ENCODE data around the gene GNAI2. TPM values are rescaled to one million over a fixed set of nuclear protein-coding genes. Genes with fewer than 3 reads are reported as not detected.

The GNAI2 gene
- total RNA-seq, 5 donors from 2014 or later (not counting 1 experiment from before 2014, with no cell fraction given) = 257 to 313 (median 287) TPM

DNA sequence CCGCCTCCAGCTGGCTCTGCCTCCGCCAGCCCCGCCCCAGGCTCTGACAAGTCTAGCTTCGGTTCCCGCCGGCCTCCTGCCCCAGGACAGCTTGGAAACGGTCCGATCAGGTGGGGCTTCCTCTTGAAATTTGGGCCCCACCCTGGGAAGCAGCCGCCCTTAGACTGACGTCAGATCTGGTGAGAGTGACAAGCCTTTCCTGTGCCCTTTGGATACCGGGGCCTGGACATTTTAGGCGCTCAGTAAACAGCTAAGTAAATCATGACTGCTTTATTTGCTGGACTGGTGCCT, 63.6 kb downstream of the GNAI2 start:
- Histone ChIP-seq H3K36me3 (ENCODE audit: control insufficient read depth in 2 of 2, extremely low read depth in 1 of 2, insufficient read depth in 1 of 2, low read length in 1 of 2) (peaks cover 4 to 5% of the 10 kb centered on the region in 2 donors), H3K27ac (ENCODE audit: low read length) (peak overlapping the region; percentile 95), H3K27me3 (replicated peaks in 1 of 2; ENCODE audit: control insufficient read depth in 2 of 2, extremely low read depth in 1 of 2, insufficient read depth in 2 of 2, low read length in 1 of 2) (no peaks in the 10 kb centered on the region), H3K4me1 (ENCODE audit: control insufficient read depth in 1 of 2, extremely low read depth in 1 of 2, insufficient read depth in 2 of 2, low read length in 2 of 2) (peaks cover 9 to 38% of the 10 kb centered on the region in 2 experiments), H3K4me3 (ENCODE audit: control insufficient read depth in 1 of 2, extremely low read depth in 1 of 2, low read length in 1 of 2) (peak overlapping the region; percentile 74 to 92), H3K9me3 (no peaks in the 10 kb centered on the region)
- POLR2A ChIA-PET = interaction anchor here in 1 of 2 donors (0.6 to 1.9 kb wide), 5 partner anchors 22 to 486 kb away, joined by 3 to 13 read pairs (median 4); partner anchors contain the start of genes GNAI2 and UBA7
- peaks cover 25 to 33% (median 33%) of the 10 kb centered on the region in 3 donors for H3K4me1 Mint-ChIP-seq
- ATAC-seq (replicated peaks in 1 of 4) = no peak
- H3K27ac Mint-ChIP-seq = peak overlapping the region; percentile 98 to 100
- no peaks in the 10 kb centered on the region for H3K9me3 Mint-ChIP-seq
- WGBS (ENCODE audit: insufficient coverage) = 2% methylated on average over 12 of the region's 12 CpGs
- no peaks in the 10 kb centered on the region for H3K36me3 Mint-ChIP-seq
- no peaks in the 10 kb centered on the region for H3K27me3 Mint-ChIP-seq
- CTCF ChIA-PET = interaction anchor here in 1 of 2 donors (0.7 to 1.8 kb wide), 11 partner anchors 18 to 128 kb away, joined by 3 to 16 read pairs (median 7); partner anchors contain the start of genes CYB561D2, GNAI2 and NPRL2
- H3K4me3 Mint-ChIP-seq = peak overlapping the region; percentile 95 to 97 (median 96)
- no peak for DNase-seq

DNA sequence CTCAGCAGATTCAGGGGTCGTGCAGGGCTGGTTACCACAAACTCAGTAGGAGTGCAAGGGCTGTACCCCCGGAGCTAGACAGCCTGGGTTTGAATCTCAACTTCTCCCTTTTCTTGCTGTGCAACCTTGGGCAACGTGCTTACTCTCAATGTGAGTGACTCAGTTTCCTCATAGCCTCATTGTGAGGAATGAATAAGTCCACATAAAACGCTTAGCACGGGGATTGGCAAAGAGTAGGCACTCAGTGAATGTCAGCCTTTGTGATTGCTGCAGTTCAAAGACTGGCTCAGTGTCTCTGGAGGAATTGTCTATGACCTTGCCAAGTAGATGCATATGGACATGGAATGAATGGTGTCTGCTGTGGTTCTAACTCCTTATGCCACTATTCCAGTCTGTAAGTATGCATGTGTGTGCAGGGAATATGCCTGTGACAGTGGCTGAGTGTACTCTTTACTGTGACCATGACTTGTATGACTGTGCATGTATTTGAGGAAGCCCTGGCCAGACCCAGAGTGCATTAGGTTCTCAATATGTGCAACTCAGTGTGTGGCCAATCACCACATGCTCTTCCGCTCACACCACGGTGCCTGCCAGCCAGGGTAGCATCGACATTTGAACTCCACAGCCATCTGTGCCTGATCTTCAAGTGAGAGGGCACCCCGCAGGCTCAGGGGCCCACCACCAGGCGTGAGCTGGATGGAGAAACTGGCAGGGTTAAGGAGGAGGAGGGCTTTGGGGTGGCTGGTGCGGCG, 64.1 kb downstream of the GNAI2 start:
- no peaks in the 10 kb centered on the region for H3K27me3 Mint-ChIP-seq
- Histone ChIP-seq H3K9me3 (no peaks in the 10 kb centered on the region), H3K4me3 (ENCODE audit: control insufficient read depth in 1 of 2, extremely low read depth in 1 of 2, low read length in 1 of 2) (peak overlapping the region; percentile 74 to 92), H3K27me3 (replicated peaks in 1 of 2; ENCODE audit: control insufficient read depth in 2 of 2, extremely low read depth in 1 of 2, insufficient read depth in 2 of 2, low read length in 1 of 2) (no peaks in the 10 kb centered on the region), H3K4me1 (ENCODE audit: control insufficient read depth in 1 of 2, extremely low read depth in 1 of 2, insufficient read depth in 2 of 2, low read length in 2 of 2) (peaks cover 9 to 38% of the 10 kb centered on the region in 2 experiments), H3K27ac (ENCODE audit: low read length) (peak overlapping the region; percentile 95), H3K36me3 (ENCODE audit: control insufficient read depth in 2 of 2, extremely low read depth in 1 of 2, insufficient read depth in 1 of 2, low read length in 1 of 2) (peaks cover 4 to 5% of the 10 kb centered on the region in 2 donors)
- WGBS (ENCODE audit: insufficient coverage) = 61% methylated on average over 7 of the region's 12 CpGs
- ChIA-PET POLR2A (interaction anchor here in 1 of 2 donors (0.6 to 1.9 kb wide), 4 partner anchors 21 to 486 kb away, joined by 3 to 13 read pairs (median 6); partner anchors contain the start of gene UBA7), CTCF (interaction anchor here in 1 of 2 donors (0.5 to 1.8 kb wide), 10 partner anchors 17 to 292 kb away, joined by 3 to 16 read pairs (median 7); partner anchors contain the start of genes CYB561D2, GNAI2 and NPRL2)
- no peaks in the 10 kb centered on the region for H3K36me3 Mint-ChIP-seq
- no peaks in the 10 kb centered on the region for H3K9me3 Mint-ChIP-seq
- peaks cover 25 to 33% (median 33%) of the 10 kb centered on the region in 3 donors for H3K4me1 Mint-ChIP-seq
- DNase-seq = no peak
- H3K27ac Mint-ChIP-seq = peak overlapping the region; percentile 98 to 100
- ATAC-seq (replicated peaks in 1 of 4) = no peak
- H3K4me3 Mint-ChIP-seq = peak overlapping the region; percentile 95 to 97 (median 96)

- H3K4me1 Mint-ChIP-seq = peaks cover 25 to 33% (median 33%) of the 10 kb centered on the region in 3 donors
- H3K36me3 Mint-ChIP-seq = no peaks in the 10 kb centered on the region
- peak overlapping the region; percentile 28 to 97 (median 96) for H3K4me3 Mint-ChIP-seq
- Histone ChIP-seq H3K9me3 (no peaks in the 10 kb centered on the region), H3K4me3 (ENCODE audit: control insufficient read depth in 1 of 2, extremely low read depth in 1 of 2, low read length in 1 of 2) (no peak overlapping the region), H3K36me3 (ENCODE audit: control insufficient read depth in 2 of 2, extremely low read depth in 1 of 2, insufficient read depth in 1 of 2, low read length in 1 of 2) (peaks cover 4 to 5% of the 10 kb centered on the region in 2 donors), H3K27me3 (replicated peaks in 1 of 2; ENCODE audit: control insufficient read depth in 2 of 2, extremely low read depth in 1 of 2, insufficient read depth in 2 of 2, low read length in 1 of 2) (no peaks in the 10 kb centered on the region), H3K4me1 (ENCODE audit: control insufficient read depth in 1 of 2, extremely low read depth in 1 of 2, insufficient read depth in 2 of 2, low read length in 2 of 2) (peaks cover 9 to 38% of the 10 kb centered on the region in 2 experiments), H3K27ac (ENCODE audit: low read length) (no peak overlapping the region)
- H3K9me3 Mint-ChIP-seq = no peaks in the 10 kb centered on the region
- H3K27me3 Mint-ChIP-seq = no peaks in the 10 kb centered on the region
- DNase-seq (no peak), ATAC-seq (replicated peaks in 1 of 4) (no peak)
- H3K27ac Mint-ChIP-seq = peak overlapping the region; percentile 98 to 100
- WGBS (ENCODE audit: insufficient coverage) = 98% methylated on average over 4 of the region's 6 CpGs
- POLR2A ChIA-PET = interaction anchor here (0.6 to 1.9 kb wide), 2 partner anchors 36 to 49 kb away, joined by 5 to 10 read pairs; no protein-coding TSS in a partner anchor
- CTCF ChIA-PET = interaction anchor here in 1 of 2 donors (0.6 kb wide), 1 partner anchor 26 kb away, joined by 3 read pairs; no protein-coding TSS in a partner anchor
These were observed 64.8 kb downstream of the GNAI2 start for GRCh38 chr3:50300681-50301254.

GRCh38 chr3:50302095-50303012, 66.3 kb downstream of the GNAI2 start:
- Mint-ChIP-seq H3K36me3 (no peaks in the 10 kb centered on the region), H3K4me1 (peaks cover 25 to 30% (median 30%) of the 10 kb centered on the region in 3 donors), H3K27me3 (no peaks in the 10 kb centered on the region), H3K4me3 (no peak overlapping the region), H3K27ac (no peak overlapping the region), H3K9me3 (no peaks in the 10 kb centered on the region)
- Histone ChIP-seq H3K9me3 (no peaks in the 10 kb centered on the region), H3K4me3 (ENCODE audit: control insufficient read depth in 1 of 2, extremely low read depth in 1 of 2, low read length in 1 of 2) (no peak overlapping the region), H3K27me3 (replicated peaks in 1 of 2; ENCODE audit: control insufficient read depth in 2 of 2, extremely low read depth in 1 of 2, insufficient read depth in 2 of 2, low read length in 1 of 2) (no peaks in the 10 kb centered on the region), H3K27ac (ENCODE audit: low read length) (no peak overlapping the region), H3K4me1 (ENCODE audit: control insufficient read depth in 1 of 2, extremely low read depth in 1 of 2, insufficient read depth in 2 of 2, low read length in 2 of 2) (peaks cover 9 to 34% of the 10 kb centered on the region in 2 experiments), H3K36me3 (ENCODE audit: control insufficient read depth in 2 of 2, extremely low read depth in 1 of 2, insufficient read depth in 1 of 2, low read length in 1 of 2) (peaks cover 0 to 4% of the 10 kb centered on the region in 2 donors)
- no peak for DNase-seq
- ChIA-PET CTCF (no interaction called here), POLR2A (no interaction called here)
- 96% methylated on average over 32 of the region's 32 CpGs for WGBS (ENCODE audit: insufficient coverage)
- no peak for ATAC-seq (replicated peaks in 1 of 4)

- no peaks in the 10 kb centered on the region for H3K36me3 Mint-ChIP-seq
- no peak for ATAC-seq (replicated peaks in 1 of 4)
- no peak within 1 kb of the TSS for H3K27ac ChIP-seq (ENCODE audit: low read length)
- no peak within 1 kb of the TSS for H3K4me3 Mint-ChIP-seq
- H3K9me3 Mint-ChIP-seq = no peaks in the 10 kb centered on the region
- H3K9me3 ChIP-seq = no peaks in the 10 kb centered on the region
- H3K27me3 Mint-ChIP-seq = no peaks in the 10 kb centered on the region
- CTCF ChIA-PET = no interaction called here
- no peak within 1 kb of the TSS for H3K4me3 ChIP-seq (ENCODE audit: control insufficient read depth in 1 of 2, extremely low read depth in 1 of 2, low read length in 1 of 2)
- POLR2A ChIA-PET = no interaction called here
- no peak within 1 kb of the TSS for H3K27ac Mint-ChIP-seq
- DNase-seq = no peak
- no peaks in the 10 kb centered on the region for H3K27me3 ChIP-seq (replicated peaks in 1 of 2; ENCODE audit: control insufficient read depth in 2 of 2, extremely low read depth in 1 of 2, insufficient read depth in 2 of 2, low read length in 1 of 2)
- peaks cover 21 to 23% (median 21%) of the 10 kb centered on the region in 3 donors for H3K4me1 Mint-ChIP-seq
- H3K36me3 ChIP-seq (ENCODE audit: control insufficient read depth in 2 of 2, extremely low read depth in 1 of 2, insufficient read depth in 1 of 2, low read length in 1 of 2) = peaks cover 0 to 4% of the 10 kb centered on the region in 2 donors
- 89% methylated on average over 10 of the region's 14 CpGs for WGBS (ENCODE audit: insufficient coverage)
- peaks cover 8 to 26% of the 10 kb centered on the region in 2 experiments for H3K4me1 ChIP-seq (ENCODE audit: control insufficient read depth in 1 of 2, extremely low read depth in 1 of 2, insufficient read depth in 2 of 2, low read length in 2 of 2)
These were observed 67.2 kb downstream of the GNAI2 start, which contains the start of gene HYAL1 for GRCh38 chr3:50303013-50303815. Gene HYAL1, minus strand, starts transcription at chr3:50303574. Its CDS starts 618 bp downstream, at chr3:50302956.

Data from T-cell (primary cell).